Ovary (tissue), 9 donors: ENCODE data around the gene MGAT4C. TPM values are rescaled to one million over a fixed set of nuclear protein-coding genes. Genes with fewer than 3 reads are reported as not detected.

Experiments used
- DNase-seq, 5 donors: peaks; one replicate each; pipeline ENCODE4 v3.0.0-alpha.2; 2019 to 2020
- H3K27ac ChIP-seq, 2 donors: fragments of 200-600 bp; one replicate each; pipeline versions ENCODE4 v1.5.1 to v1.8.0; 2019 to 2022
- H3K27me3 ChIP-seq: fragments of 200-600 bp; one replicate; pipeline ENCODE4 v1.8.0; 2022
- H3K36me3 ChIP-seq: fragments of 200-600 bp; sonication (generic); one replicate; pipeline ENCODE4 v1.5.1; 2019
- H3K4me1 ChIP-seq: one replicate; pipeline ENCODE4 v1.8.1; 2013; ENCODE audit warnings: mild to moderate bottlenecking, moderate library complexity; ENCODE audit not compliant: insufficient read depth
- H3K4me3 ChIP-seq: fragments of 200-600 bp; sonication (generic); one replicate; pipeline ENCODE4 v1.5.1; 2017
- H3K9me3 ChIP-seq, 2 donors: fragments of 200-600 bp in 1 of 2; sonication (generic) in 1 of 2; one replicate each; pipeline versions ENCODE4 v1.5.1 to v1.8.1; 2013 to 2019; ENCODE audit warnings: mild to moderate bottlenecking in 1 of 2, moderate library complexity in 1 of 2
- CTCF ChIP-seq, 3 donors: fragments of 450-650 bp in 2 of 3; fragments of 200-600 bp in 1 of 3; IDR thresholded peaks; one replicate each; pipeline versions ENCODE4 v1.5.1 to v1.8.0; 2016 to 2022; ENCODE audit warnings: antibody characterized with exemption in 3 of 3, mild to moderate bottlenecking in 1 of 3
- EP300 ChIP-seq: sonication (generic); formaldehyde crosslinking; IDR thresholded peaks from one replicate; pipeline ENCODE4 v1.6.1; 2017; ENCODE audit warnings: antibody characterized with exemption
- POLR2A ChIP-seq: fragments of 450-650 bp; IDR thresholded peaks from one replicate; pipeline ENCODE4 v1.6.1; 2017; ENCODE audit warnings: antibody characterized with exemption, mild to moderate bottlenecking, moderate library complexity
- WGBS, 3 donors: extraction: QIAGEN DNeasy Blood & Tissue Kit in 1 of 3; methylation state at CpG; one replicate each; pipeline versions ENCODE4 v1.1.5 to v1.1.7; 2013 to 2017; 5-methylcytosine and 5-hydroxymethylcytosine counted together
- intact Hi-C, 4 donors: fragments of 100-400 bp; cut with DNase I; formaldehyde crosslinking; loops; one replicate each; pipeline versions ENCODE4 v1.11.0 to v1.15.1; 2022 to 2023
- polyA plus RNA-seq, 2 donors: library from polyadenylated mRNA; stranded (reverse); fragments of 200-250 nt in 1 of 2; fragments of 350-450 nt in 1 of 2; fragmentation: Illumina TruSeq in 1 of 2; extraction: RNeasy Lipid Tissue Mini Kit (QIAGEN cat#74804) in 1 of 2; gene quantifications; one replicate each; pipeline ENCODE4 v1.2.3, GENCODE V29; 2013 to 2014
- total RNA-seq, 7 donors: library from RNA; depleted of rRNA in 2 of 7; stranded (reverse); fragments of >200 nt in 2 of 7; fragmentation: NEBNext Ultra II Directional in 3 of 7; extraction: Animal tissue kit (Norgen Biotek cat#: 25700) in 3 of 7; gene quantifications; one replicate each; pipeline versions ENCODE4 v1.1.0 to v1.2.4, GENCODE V29; 2016 to 2023
- donor health status: DM: no; HTN: no; CAD: no; lungs with moderate emphysema.
- donor health status: DM: no; HTN: no; CAD: no.
- donor health status: Bipolar disorder and iron deficiency.
- donor health status: DM: yes; HTN: yes; CAD: no.
- donor health status: DM: no; HTN: no; CAD: no.
- donor health status: DM: yes; HTN: yes; CAD: no.

The MGAT4C gene
- total and polyA plus RNA-seq, 9 donors, result under 0.01 to 0.32 (median 0.05) TPM; not detected in 2

DNA sequence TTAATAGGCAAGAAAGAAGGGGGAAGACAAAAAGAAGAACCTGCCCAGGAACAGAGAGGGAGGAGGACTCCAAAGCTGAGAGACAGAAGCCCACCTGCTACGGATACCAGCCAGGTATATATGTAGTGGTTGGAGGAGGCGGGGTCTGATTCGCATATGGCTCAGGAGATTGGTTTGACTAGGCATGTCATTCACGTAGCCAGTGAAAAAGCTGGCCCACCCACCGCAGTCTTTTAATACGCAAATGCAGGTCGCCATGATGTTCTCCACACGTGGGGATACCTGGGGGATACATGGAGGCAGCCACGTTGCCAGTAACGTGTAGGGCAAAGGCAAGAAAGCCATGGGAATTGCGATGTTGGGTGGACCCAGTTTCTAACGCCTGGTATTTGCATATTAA lies 308.9 kb downstream of the MGAT4C start:
- H3K4me3 ChIP-seq, result no peak overlapping the region
- H3K9me3 ChIP-seq, result no peaks in the 10 kb centered on the region
- 90 to 93% (median 93%) methylated on average over 12 of the region's 12 CpGs for WGBS, 3 donors
- no peak for DNase-seq
- intact Hi-C loops, result no loop called here
- no peaks in the 10 kb centered on the region for H3K36me3 ChIP-seq
- H3K4me1 ChIP-seq, result no peaks in the 10 kb centered on the region
- H3K27me3 ChIP-seq, result no peaks in the 10 kb centered on the region
- no peak overlapping the region for H3K27ac ChIP-seq
- TF ChIP-seq EP300 (no peak), POLR2A (no peak), CTCF (IDR thresholded peaks at IDR 0.05) (no peak)

- TF ChIP-seq EP300 (no peak), POLR2A (no peak), CTCF (IDR thresholded peaks at IDR 0.05) (no peak)
- H3K9me3 ChIP-seq, result no peaks in the 10 kb centered on the region
- no peak overlapping the region for H3K27ac ChIP-seq
- H3K4me3 ChIP-seq, result no peak overlapping the region
- DNase-seq, result no peak
- WGBS, 3 donors, result 94 to 97% (median 96%) methylated on average over 5 of the region's 5 CpGs
- intact Hi-C loops, result no loop called here
- no peaks in the 10 kb centered on the region for H3K4me1 ChIP-seq
- no peaks in the 10 kb centered on the region for H3K27me3 ChIP-seq
- no peaks in the 10 kb centered on the region for H3K36me3 ChIP-seq
Measured at GRCh38 chr12:85946375-85946774, 309.8 kb downstream of the MGAT4C start.

DNA sequence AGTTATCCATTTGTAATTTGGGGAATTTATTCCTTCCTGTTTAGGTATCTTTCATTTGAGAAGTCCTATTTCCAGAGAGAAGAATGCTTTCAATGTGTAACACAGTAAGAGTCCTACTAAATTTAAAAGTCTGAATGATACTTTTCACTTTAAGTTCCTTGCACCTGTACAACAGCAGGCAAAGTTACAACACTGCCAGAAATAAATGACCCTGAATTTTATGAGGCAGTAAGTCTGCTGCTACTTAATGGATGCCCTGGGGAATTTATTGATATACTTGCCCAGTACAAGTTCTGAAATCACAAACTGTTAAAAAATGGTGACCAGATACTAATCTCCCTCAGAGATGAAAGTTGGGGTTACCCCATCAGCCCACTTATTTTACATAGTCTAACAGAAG lies 329.0 kb downstream of the MGAT4C start:
- TF ChIP-seq POLR2A (no peak), CTCF (IDR thresholded peaks at IDR 0.05) (no peak), EP300 (no peak)
- no peak overlapping the region for H3K27ac ChIP-seq
- no peaks in the 10 kb centered on the region for H3K9me3 ChIP-seq
- no peak overlapping the region for H3K4me3 ChIP-seq
- no peaks in the 10 kb centered on the region for H3K36me3 ChIP-seq
- no peak for DNase-seq
- no peaks in the 10 kb centered on the region for H3K27me3 ChIP-seq
- intact Hi-C loops, result no loop called here
- no peaks in the 10 kb centered on the region for H3K4me1 ChIP-seq

GRCh38 chr12:85923767-85924331 lies 332.3 kb downstream of the MGAT4C start:
- Histone ChIP-seq H3K4me1 (no peaks in the 10 kb centered on the region), H3K27me3 (no peaks in the 10 kb centered on the region), H3K9me3 (no peaks in the 10 kb centered on the region), H3K36me3 (no peaks in the 10 kb centered on the region), H3K4me3 (no peak overlapping the region), H3K27ac (no peak overlapping the region)
- TF ChIP-seq EP300, result no peak
- TF ChIP-seq POLR2A, result no peak
- no peak for TF ChIP-seq CTCF (IDR thresholded peaks at IDR 0.05)
- WGBS, 3 donors, result 74 to 76% (median 76%) methylated on average over 1 of the region's 1 CpG
- DNase-seq, result no peak
- intact Hi-C loops, result no loop called here
